ENCODE results near the gene ADAMTSL3. TPM values are rescaled to one million over a fixed set of nuclear protein-coding genes. Genes with fewer than 3 reads are reported as not detected.

ADAMTSL3 gene
- total and polyA plus RNA-seq, 2 of the 4 experiments (the other 2 are of a cell fraction) = under 0.01 to 0.02 TPM

DNA sequence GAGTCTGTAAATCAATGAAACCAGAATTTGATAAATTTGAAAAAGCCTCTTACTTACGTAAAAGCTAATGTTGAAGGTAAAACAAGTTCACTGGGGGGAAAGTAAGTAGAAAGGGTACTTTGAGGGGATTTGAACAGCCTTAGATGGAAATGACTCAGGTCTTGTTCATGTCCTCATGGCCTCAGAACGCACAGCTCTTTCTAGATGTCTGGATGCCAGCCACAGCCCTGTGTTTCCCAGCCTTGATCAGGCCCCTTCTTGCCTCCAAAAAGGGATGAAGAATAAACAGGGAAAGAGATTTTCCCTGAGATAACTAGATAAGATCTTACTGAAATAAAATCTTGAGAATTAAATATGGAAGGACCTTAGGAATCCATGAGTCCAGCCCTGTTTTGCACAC is 344.6 kb downstream of the ADAMTSL3 start:
- dilution Hi-C loops (cut with HindIII; ENCODE audit: low sequenced_read_pairs, unreplicated experiment) = no loop called here
- Histone ChIP-seq H3K9me1 (ENCODE audit: insufficient read depth, low read length) (no peaks in the 10 kb centered on the region), H3K36me3 (ENCODE audit: control insufficient read depth, insufficient read depth, low read length) (no peaks in the 10 kb centered on the region), H2BK5ac (ENCODE audit: low read depth, low read length, poor library complexity, severe bottlenecking) (no peak overlapping the region), H2BK15ac (ENCODE audit: low read depth, low read length) (no peak overlapping the region), H2AK5ac (ENCODE audit: low read depth, low read length) (no peak overlapping the region), H3K14ac (replicated peaks; ENCODE audit: low read depth, low read length) (no peak overlapping the region), H3K79me1 (ENCODE audit: low read depth in 1 of 2, low read length in 2 of 2) (no peaks in the 10 kb centered on the region), H3K4me3 (ENCODE audit: insufficient read depth, low read depth, low read length) (no peak overlapping the region), H2BK120ac (ENCODE audit: low read depth, low read length) (no peak overlapping the region), H4K8ac (ENCODE audit: low read depth in 2 of 2, low read length in 2 of 2) (no peak overlapping the region), H3K9me3 (ENCODE audit: control insufficient read depth, insufficient read depth, low read length) (peaks cover 2% of the 10 kb centered on the region; the same call in 1 of the 2 replicates), H3K23ac (ENCODE audit: low read depth, low read length) (no peak overlapping the region), H3K27me3 (ENCODE audit: control insufficient read depth, insufficient read depth, low read length) (no peaks in the 10 kb centered on the region), H3K18ac (ENCODE audit: low read depth, low read length) (no peak overlapping the region), H2BK20ac (ENCODE audit: low read depth, low read length) (no peak overlapping the region), H3K56ac (ENCODE audit: extremely low read depth, insufficient read depth, low read length) (no peak overlapping the region), H3K9ac (ENCODE audit: low read depth, low read length) (no peak overlapping the region), H4K5ac (ENCODE audit: low read depth, low read length) (no peak overlapping the region), H4K20me1 (ENCODE audit: insufficient read depth, low read length) (no peaks in the 10 kb centered on the region), H4K91ac (ENCODE audit: insufficient read depth, low read depth, low read length) (no peak overlapping the region), H3K4me2 (ENCODE audit: low read depth, low read length) (no peak overlapping the region), H3K4me1 (ENCODE audit: control insufficient read depth, insufficient read depth, low read length) (no peaks in the 10 kb centered on the region), H2AFZ (replicated peaks; ENCODE audit: low read length, poor library complexity) (no peak overlapping the region), H3K27ac (ENCODE audit: insufficient read depth, low read length) (no peak overlapping the region), H2AK9ac (replicated peaks; ENCODE audit: low read depth, low read length, poor library complexity) (no peak overlapping the region), H3K4ac (ENCODE audit: low read depth, low read length) (no peak overlapping the region)
- in situ Hi-C loops (cut with MboI; ENCODE audit: low sequenced_read_pairs) = no loop called here
- ATAC-seq (ENCODE audit: low read depth) (no peak), DNase-seq (no peak)
- intact Hi-C loops (cut with micrococcal nuclease) = no loop called here
- no CpG with 5 or more reads among the region's 2 CpGs for WGBS, 2 experiments (ENCODE audit: extremely low coverage in 2 of 2, insufficient read length in 1 of 2)
- POLR2A ChIA-PET (ENCODE audit: unreplicated experiment) = no interaction called here
- no peak for TF ChIP-seq MAFK (IDR thresholded peaks at IDR 0.05; ENCODE audit: low read depth, low read length)
- CTCF ChIA-PET = no interaction called here
- BruUV-seq (replicated peaks) = no TSS peak
